ENCODE data around the gene PHLDA2.

The PHLDA2 gene

DNA sequence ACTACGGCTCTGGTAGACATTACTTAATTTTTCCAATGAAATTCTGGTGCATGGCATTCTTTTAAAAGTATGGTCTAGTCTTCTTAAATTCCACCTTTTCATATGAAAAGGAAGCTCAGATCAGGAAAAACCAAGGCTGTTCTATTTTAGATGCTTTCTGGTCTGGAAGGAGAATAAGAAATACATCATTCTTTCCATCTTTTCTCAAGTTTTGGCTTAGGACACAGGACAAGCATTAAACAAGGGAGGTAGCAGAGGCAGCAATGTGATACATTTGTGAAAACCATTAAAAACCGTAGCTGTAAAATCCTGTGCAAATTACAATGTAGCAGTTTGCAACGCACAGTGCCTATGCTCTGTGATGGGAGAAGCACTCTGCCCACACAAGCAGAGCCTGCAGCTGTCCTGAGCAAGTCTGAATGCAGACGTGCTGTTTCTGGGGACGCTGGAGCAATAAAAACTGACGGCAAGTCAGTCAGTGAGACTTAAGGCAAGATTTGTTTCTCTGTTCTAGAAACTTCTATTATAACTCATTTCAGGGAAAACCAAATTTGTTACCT is 39.2 kb upstream of the PHLDA2 start:
- Histone ChIP-seq H3K27me3 (no peaks in the 10 kb centered on the region), H3K4me1 (ENCODE audit: control insufficient read depth in 1 of 2, insufficient read depth in 1 of 2, low read depth in 1 of 2, low read length in 1 of 2) (peaks cover 0 to 4% of the 10 kb centered on the region in 2 experiments), H3K9me3 (no peaks in the 10 kb centered on the region), H3K36me3 (peaks cover 98% of the 10 kb centered on the region), H3K4me3 (ENCODE audit: low read depth in 1 of 2, low read length in 1 of 2) (no peak overlapping the region), H3K27ac (no peak overlapping the region)
- TF ChIP-seq, protein P1, sequence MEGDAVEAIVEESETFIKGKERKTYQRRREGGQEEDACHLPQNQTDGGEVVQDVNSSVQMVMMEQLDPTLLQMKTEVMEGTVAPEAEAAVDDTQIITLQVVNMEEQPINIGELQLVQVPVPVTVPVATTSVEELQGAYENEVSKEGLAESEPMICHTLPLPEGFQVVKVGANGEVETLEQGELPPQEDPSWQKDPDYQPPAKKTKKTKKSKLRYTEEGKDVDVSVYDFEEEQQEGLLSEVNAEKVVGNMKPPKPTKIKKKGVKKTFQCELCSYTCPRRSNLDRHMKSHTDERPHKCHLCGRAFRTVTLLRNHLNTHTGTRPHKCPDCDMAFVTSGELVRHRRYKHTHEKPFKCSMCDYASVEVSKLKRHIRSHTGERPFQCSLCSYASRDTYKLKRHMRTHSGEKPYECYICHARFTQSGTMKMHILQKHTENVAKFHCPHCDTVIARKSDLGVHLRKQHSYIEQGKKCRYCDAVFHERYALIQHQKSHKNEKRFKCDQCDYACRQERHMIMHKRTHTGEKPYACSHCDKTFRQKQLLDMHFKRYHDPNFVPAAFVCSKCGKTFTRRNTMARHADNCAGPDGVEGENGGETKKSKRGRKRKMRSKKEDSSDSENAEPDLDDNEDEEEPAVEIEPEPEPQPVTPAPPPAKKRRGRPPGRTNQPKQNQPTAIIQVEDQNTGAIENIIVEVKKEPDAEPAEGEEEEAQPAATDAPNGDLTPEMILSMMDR (IDR thresholded peaks at IDR 0.05) = no peak

DNA sequence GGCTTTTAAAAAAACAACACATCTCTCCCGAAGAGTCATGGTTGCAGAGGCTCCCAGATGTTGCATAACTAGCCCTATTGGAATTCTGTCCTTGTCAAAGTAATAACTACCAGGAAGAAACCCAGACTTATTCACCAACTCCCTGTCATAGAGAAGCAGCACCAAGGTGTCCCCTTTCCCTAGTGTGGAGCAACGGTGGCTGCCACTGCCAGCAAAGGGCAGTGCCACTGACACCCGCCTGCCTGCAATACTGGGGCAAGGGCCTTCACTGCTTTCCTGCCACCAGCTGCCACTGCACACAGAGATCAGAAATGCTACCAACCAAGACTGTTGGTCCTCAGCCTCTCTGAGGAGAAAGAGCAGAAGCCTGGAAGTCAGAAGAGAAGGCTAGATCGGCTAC is 35.6 kb upstream of the PHLDA2 start:
- Histone ChIP-seq H3K36me3 (peaks cover 82% of the 10 kb centered on the region), H3K4me3 (ENCODE audit: low read depth in 1 of 2, low read length in 1 of 2) (no peak overlapping the region), H3K9me3 (no peaks in the 10 kb centered on the region), H3K4me1 (ENCODE audit: control insufficient read depth in 1 of 2, insufficient read depth in 1 of 2, low read depth in 1 of 2, low read length in 1 of 2) (peaks cover 0 to 4% of the 10 kb centered on the region in 2 experiments), H3K27me3 (no peaks in the 10 kb centered on the region), H3K27ac (no peak overlapping the region)
- TF ChIP-seq, protein P1 (IDR thresholded peaks at IDR 0.05) = no peak

DNA sequence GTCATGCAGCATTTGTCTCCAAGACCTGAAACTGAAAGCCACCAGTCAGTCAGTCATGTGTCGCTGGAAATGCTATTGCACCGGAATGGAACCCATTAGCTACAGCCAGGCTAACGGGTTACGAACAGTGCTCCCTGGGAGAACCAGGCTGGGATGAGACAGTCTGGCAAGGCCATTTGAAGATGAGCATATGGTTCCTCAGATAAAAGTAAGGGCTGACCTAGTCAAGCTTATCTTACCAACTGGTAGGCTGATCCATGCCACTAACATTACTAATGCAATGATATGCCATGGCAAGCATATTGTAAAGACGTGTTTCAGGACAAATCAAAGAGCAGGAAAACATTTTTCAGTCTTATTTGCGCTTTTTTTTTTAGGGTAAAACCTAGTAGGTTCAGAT is 34.5 kb upstream of the PHLDA2 start:
- TF ChIP-seq, protein P1 (IDR thresholded peaks at IDR 0.05) = no peak
- Histone ChIP-seq H3K4me1 (ENCODE audit: control insufficient read depth in 1 of 2, insufficient read depth in 1 of 2, low read depth in 1 of 2, low read length in 1 of 2) (peaks cover under 1 to 4% of the 10 kb centered on the region in 2 experiments), H3K27me3 (no peaks in the 10 kb centered on the region), H3K4me3 (ENCODE audit: low read depth in 1 of 2, low read length in 1 of 2) (no peak overlapping the region), H3K27ac (peak overlapping the region; percentile 3), H3K9me3 (no peaks in the 10 kb centered on the region), H3K36me3 (peaks cover 82% of the 10 kb centered on the region)

DNA sequence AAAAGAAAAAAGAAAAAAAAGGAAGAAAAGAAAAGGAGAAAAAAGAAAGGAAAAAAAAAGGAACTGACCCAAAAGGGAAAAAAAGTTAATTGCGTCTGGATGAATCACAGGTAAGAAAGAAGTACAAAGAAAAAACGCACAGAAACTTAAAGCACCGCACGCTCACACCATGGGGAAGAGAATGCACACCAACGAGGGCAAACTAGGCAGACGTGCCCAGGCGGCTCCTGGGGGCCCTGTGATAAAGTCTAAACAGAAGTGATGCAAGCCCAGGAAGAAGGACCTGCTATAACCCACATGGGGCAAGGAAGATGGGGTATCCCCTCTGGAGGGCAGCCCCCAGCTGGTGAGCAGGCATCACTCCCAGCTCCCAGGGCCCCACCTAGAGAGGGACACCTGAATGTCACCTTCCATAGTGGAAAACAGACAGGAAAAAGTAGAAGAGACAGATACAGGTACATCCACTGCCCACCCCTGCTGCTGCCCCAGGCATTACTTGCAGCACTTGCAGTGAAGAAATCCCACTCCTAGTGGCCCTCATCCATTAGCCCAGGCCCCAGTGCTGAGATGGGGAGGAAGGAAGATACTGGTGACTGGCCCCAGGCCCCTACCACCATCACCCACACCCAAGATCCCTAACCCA is 34.0 kb upstream of the PHLDA2 start:
- Histone ChIP-seq H3K9me3 (no peaks in the 10 kb centered on the region), H3K27me3 (no peaks in the 10 kb centered on the region), H3K4me1 (ENCODE audit: control insufficient read depth in 1 of 2, insufficient read depth in 1 of 2, low read depth in 1 of 2, low read length in 1 of 2) (peaks cover 5 to 9% of the 10 kb centered on the region in 2 experiments), H3K36me3 (peaks cover 78% of the 10 kb centered on the region), H3K4me3 (ENCODE audit: low read depth in 1 of 2, low read length in 1 of 2) (no peak overlapping the region), H3K27ac (peak overlapping the region; percentile 3)
- TF ChIP-seq, protein P1 (IDR thresholded peaks at IDR 0.05) = no peak

DNA sequence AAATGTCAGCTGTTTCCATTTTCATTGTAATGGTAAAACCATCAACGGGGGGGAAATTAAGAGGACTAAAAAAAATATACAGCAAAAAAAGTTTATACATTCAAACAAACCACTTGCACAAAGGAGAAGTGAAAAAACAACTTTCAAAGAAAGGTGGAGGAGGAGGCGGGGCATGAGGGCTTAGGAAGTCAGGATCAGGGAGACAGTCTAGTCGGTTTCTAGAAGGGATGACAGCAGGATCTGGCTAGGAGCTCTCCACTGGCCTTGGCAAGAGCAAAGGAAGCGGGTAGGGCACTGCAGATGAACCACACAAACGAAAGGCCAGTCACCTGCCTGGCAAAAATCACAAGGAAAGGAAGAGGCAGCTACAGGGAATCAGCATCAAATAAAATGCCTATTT is 31.9 kb upstream of the PHLDA2 start:
- Histone ChIP-seq H3K27me3 (no peaks in the 10 kb centered on the region), H3K4me1 (ENCODE audit: control insufficient read depth in 1 of 2, insufficient read depth in 1 of 2, low read depth in 1 of 2, low read length in 1 of 2) (peaks cover 11 to 13% of the 10 kb centered on the region in 2 experiments), H3K36me3 (peaks cover 78% of the 10 kb centered on the region), H3K9me3 (no peaks in the 10 kb centered on the region), H3K27ac (no peak overlapping the region), H3K4me3 (ENCODE audit: low read depth in 1 of 2, low read length in 1 of 2) (no peak overlapping the region)
- TF ChIP-seq, protein P1 (IDR thresholded peaks at IDR 0.05) = no peak

Measured in neutrophil (primary cell).